GM12874 (cell line): ENCODE measurements around the gene NT5C.

Experiments used
- TF ChIP-seq, protein P1 (sequence below): IDR thresholded peaks from 2 replicates; pipeline ENCODE4 v1.5.1; 2011; ENCODE audit warnings: low read depth, mild to moderate bottlenecking, control low read depth, low read length, moderate library complexity; ENCODE audit not compliant: insufficient read depth

Gene NT5C

DNA sequence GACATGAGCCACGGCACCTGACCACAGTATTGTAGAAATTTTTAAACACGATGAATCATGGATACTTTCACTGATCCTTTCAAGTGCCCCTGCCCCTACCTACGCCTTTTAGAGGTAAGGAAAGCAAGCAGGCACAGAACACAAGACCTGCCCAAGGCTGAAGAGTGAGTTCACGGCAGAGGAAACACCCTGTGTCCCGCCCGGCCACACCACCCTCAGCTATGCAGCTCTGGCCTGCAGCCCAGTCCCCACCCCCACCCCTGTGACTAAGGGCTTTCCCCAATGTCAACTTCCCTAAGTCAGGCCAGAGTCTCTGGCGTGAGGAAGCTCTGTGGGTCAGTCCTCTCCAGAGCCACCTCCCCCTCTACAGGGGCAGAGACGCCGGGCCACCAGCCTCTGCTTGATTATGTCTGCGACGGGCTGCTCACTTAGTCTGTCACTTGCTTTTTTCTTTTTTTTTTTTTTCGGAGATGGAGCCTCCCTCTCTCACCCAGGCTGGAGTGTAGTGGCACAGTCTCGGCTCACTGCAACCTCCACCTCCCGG is 35.4 kb downstream of the NT5C start:
- TF ChIP-seq, protein P1, sequence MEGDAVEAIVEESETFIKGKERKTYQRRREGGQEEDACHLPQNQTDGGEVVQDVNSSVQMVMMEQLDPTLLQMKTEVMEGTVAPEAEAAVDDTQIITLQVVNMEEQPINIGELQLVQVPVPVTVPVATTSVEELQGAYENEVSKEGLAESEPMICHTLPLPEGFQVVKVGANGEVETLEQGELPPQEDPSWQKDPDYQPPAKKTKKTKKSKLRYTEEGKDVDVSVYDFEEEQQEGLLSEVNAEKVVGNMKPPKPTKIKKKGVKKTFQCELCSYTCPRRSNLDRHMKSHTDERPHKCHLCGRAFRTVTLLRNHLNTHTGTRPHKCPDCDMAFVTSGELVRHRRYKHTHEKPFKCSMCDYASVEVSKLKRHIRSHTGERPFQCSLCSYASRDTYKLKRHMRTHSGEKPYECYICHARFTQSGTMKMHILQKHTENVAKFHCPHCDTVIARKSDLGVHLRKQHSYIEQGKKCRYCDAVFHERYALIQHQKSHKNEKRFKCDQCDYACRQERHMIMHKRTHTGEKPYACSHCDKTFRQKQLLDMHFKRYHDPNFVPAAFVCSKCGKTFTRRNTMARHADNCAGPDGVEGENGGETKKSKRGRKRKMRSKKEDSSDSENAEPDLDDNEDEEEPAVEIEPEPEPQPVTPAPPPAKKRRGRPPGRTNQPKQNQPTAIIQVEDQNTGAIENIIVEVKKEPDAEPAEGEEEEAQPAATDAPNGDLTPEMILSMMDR = no peak

DNA sequence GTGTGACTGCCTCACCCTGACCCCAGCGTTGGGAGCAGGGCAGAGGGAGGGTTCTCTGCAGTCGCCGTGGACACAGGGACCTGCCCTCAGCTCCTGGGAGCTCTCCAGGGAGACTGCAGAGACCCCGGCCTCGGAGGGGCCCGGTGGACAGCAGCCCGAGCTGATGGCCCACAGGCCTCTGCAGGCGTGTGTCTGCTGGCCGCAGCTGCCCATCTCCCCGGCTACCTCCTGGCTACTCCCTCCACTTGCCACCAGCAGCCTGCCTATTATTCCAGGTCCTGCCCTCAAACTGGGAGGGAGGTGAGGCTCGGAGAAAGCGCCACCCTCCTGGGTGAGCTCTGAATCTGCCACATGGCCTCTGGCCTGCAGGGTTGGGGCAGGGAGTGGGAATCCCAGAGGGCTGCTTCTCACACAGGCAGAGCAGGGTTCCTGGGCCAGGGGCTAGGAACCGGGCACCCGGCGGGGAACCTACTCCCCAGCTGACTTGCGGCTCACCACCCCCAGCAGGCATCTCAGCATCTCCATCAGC is 36.6 kb downstream of the NT5C start:
- TF ChIP-seq, protein P1 = no peak

DNA sequence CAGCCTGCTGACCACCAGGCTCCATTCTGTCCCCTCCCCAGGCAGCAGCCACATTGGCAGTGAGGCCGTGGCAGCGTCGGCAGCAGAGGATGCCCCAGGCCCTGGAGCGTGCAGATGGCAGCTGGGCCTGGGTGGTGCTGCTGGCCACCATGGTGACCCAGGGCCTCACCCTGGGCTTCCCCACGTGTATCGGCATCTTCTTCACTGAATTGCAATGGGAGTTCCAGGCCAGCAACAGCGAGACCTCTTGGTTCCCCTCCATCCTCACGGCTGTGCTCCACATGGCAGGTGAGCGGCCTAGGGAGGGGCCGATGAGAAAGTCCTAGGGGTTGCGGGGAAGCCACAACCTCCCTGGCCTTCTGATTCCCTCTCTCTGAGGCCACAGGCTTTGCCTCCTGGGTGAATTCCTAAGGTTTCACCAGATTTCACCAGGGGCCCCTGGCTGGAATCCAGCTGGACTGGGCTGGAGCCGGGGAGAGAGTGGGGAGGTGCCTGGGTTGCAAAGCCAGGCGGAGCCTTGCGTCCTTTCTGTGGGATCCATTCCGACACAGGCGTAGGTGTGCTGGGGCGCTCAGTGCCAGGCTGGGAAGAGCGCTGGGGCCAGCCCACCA is 37.9 kb downstream of the NT5C start:
- TF ChIP-seq, protein P1 = no peak

DNA sequence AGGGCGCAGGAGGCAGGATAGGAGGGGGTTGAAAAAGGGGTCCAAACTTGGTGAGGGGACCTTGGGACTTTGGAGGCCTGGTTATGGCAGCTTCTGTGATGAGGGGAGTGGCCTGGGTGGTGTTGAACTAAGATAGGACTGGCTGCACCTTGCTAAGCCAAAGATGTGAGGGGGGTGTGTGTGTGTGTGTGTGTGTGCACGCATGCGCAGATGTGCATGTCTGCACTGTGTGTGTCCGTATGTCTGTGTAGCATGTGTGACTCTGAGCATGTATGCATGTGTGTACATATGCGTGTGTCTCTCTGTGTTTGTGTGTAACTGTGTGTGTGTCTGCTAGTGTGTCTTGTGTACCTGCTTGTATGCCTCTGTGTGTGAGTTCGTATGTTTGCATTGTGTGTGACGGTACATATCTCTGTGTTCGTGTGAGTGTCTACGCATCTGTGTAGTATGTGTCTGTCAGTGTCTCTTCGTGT is 39.7 kb downstream of the NT5C start:
- TF ChIP-seq, protein P1 = no peak

DNA sequence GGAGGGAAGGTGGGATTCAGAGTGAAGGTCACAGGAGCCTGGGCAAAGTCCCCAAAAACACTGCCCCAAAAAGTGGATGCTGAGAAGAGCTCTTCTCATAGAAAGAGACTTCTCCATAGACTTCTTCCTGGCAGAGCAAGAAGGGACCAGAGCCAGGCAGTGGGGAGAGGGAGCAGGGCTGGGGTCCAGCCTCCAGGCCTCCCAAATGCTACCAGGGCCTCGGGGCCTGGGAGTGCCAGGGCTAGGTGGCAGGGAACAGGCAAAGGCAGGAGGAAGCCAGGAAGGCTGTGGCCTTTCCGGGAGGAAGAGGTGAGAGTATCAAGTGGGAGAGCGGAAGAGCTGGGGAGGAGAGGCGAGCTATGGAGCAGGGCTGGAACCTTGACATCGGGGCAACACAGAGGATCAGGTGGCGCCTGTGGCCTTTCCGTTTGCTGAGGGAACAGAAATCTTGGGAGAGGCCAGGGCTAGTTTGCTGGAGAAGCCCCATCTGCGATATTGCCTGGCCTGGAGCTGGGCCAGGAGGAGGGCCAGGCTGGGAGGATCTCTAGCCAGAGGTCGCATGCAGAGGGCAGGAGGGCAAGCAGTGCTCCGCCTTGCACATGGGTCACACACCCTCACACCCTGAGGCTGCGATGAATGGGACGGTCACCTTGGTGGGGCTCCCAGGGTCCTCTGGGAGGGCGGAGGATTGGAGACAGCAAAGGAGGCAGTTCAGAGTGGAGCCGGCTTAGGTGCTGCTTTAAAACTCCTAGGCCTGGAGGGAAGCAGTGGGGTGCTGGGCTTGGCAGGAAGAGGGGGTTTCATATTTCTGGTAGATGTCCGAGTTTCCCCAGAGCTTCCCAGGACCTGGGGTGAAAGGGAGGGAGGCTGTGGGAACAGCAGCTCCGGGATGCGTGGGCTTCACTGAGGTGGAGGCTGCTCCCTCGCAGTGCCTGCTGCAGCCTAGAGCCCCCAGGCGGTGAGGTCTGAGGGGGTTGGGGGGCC is 40.4 kb downstream of the NT5C start:
- TF ChIP-seq, protein P1 = no peak

DNA sequence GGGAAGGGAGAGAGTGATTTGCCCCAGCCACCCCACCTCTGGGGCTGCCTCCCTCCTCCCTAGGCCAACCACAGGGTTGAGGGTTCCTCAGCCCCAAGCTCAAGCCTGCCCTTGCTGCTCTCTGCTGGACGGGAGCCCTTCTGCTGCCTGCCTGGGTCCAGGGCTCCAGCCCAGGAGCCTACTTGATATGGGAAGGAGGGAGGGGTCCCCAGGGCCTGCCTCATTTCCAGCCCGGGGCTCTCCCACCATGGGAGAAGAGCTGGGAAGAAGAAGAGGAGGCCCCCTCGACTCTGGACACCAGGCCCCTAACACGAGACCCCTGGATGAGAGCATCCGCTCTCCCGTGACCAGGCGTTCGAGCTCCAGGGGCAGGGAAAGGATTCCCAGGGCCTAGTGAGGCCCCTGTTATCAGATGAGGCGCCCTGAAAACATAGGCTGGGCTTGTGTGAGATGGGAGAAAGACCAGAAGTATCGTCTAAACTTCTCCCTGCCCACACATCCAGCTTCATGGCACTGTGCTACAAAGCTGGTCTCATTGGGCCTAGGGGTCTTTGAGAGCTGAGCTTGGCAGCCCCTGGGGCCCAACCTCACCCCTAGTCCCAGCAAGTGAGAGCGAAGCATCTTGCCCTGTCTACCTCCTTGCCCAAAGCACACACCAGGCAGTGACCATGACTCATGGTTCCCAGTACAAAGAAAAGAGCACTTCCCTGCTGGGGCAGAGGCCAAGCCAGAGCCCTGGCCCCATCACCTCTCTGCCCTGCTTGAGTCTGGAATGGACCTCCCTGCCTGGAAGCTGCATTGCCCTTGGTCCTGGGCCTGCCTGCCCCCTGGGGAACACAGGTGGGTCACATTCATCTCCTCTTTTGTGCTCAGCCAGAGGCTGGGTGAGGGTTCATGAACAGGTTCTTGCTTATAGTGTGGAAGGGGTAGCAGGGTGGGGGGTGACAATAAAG is 42.8 kb downstream of the NT5C start:
- TF ChIP-seq, protein P1 = no peak
